Measurements from ENCODE around the gene SIL1.

DNA sequence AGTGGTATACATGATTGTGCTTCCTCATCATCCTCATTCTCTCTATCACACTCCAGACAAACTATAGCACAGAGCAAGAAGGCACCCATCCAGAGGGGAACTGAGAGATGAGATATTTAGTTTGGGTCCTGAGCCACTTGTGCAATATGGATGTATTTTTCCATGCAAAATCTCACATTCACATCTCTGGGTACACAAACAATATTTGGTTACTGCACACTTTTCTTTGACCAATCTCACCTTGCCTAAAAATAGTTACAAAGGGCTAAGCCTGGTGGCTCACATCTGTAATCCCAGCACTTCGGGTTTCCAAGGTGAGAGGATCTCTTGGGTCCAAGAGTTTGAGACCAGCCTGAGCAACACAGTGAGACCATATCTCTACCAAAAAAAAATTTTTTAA lies 120.3 kb downstream of the SIL1 start:
- TF ChIP-seq MXI1 (IDR thresholded peaks at IDR 0.05; ENCODE audit: borderline replicate concordance, low read depth, low read length) (no peak), POLR2A (IDR thresholded peaks at IDR 0.05; ENCODE audit: low read depth, low read length) (no peak), RFX5 (IDR thresholded peaks at IDR 0.05; ENCODE audit: low read depth, low read length) (no peak), MAFK (IDR thresholded peaks at IDR 0.05; ENCODE audit: low read depth, low read length) (no peak), RAD21 (IDR thresholded peaks at IDR 0.05; ENCODE audit: low read length) (no peak), SMC3 (IDR thresholded peaks at IDR 0.05; ENCODE audit: low read depth, low read length) (no peak), CEBPB (IDR thresholded peaks at IDR 0.05; ENCODE audit: low read depth, low read length) (no peak), FOS (IDR thresholded peaks at IDR 0.05; ENCODE audit: low read depth, low read length) (no peak), RCOR1 (IDR thresholded peaks at IDR 0.05; ENCODE audit: insufficient replicate concordance, low read length) (no peak)
- TF ChIP-seq, protein P1, sequence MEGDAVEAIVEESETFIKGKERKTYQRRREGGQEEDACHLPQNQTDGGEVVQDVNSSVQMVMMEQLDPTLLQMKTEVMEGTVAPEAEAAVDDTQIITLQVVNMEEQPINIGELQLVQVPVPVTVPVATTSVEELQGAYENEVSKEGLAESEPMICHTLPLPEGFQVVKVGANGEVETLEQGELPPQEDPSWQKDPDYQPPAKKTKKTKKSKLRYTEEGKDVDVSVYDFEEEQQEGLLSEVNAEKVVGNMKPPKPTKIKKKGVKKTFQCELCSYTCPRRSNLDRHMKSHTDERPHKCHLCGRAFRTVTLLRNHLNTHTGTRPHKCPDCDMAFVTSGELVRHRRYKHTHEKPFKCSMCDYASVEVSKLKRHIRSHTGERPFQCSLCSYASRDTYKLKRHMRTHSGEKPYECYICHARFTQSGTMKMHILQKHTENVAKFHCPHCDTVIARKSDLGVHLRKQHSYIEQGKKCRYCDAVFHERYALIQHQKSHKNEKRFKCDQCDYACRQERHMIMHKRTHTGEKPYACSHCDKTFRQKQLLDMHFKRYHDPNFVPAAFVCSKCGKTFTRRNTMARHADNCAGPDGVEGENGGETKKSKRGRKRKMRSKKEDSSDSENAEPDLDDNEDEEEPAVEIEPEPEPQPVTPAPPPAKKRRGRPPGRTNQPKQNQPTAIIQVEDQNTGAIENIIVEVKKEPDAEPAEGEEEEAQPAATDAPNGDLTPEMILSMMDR (conservative IDR thresholded peaks at IDR 0.05; ENCODE audit: low read depth, low read length) = no peak
- TF ChIP-seq, protein P2, sequence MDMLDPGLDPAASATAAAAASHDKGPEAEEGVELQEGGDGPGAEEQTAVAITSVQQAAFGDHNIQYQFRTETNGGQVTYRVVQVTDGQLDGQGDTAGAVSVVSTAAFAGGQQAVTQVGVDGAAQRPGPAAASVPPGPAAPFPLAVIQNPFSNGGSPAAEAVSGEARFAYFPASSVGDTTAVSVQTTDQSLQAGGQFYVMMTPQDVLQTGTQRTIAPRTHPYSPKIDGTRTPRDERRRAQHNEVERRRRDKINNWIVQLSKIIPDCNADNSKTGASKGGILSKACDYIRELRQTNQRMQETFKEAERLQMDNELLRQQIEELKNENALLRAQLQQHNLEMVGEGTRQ (IDR thresholded peaks at IDR 0.05; ENCODE audit: low read depth, low read length) = no peak
